ENCODE results near the gene NCOR1. TPM values are rescaled to one million over a fixed set of nuclear protein-coding genes. Genes with fewer than 3 reads are reported as not detected.
A peak's percentile ranks its signal among the peaks of the same experiment; 100 is the strongest.

Gene NCOR1
- total RNA-seq, 1 experiment from 2014 or later: 127 TPM

DNA sequence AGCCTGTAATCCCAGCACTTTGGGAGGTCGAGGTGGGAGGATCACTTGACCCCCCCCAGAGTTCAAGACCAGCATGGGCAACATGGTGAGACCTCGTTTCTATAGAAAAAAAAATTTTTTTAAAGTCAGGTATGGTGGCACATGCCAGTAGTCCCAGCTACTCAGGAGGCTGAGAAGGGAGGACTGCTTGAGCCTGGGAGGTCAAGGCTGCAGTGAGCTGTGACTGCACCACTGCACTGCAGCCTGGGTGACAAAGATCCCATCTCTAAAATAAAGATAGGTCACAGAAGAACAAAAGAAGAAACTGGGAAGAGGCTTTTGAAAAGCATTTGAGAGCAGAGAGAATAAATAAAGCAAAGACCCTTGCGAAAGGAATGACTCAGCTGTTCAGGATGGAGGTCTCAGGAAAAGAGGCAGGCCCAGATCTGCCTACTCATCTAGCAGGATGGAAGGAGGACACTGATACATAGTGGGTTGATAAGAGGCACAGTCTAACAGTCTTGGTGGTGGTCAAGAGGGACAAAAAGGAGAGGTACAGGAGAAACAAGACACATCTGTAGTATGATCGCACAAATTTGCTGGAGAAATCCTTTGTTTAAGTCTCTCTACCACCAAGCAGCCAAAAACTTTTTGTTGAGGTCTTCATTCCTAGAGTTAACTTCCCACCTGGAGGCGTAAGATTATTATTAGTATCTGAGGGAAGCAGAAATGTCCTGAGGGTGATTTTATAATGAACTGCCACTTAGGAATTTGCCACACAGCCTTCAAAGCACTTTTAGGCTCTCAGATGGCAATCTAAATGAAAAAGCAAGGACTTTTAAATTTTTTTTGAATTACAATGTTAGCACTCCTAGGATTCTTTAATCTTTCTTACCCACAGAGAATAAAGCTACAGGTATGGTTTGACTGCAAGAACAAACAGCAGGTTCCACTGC, 233.4 kb downstream of the NCOR1 start:
- H3F3A ChIP-seq (ENCODE audit: low read length, unreplicated experiment): no peaks in the 10 kb centered on the region
- H4K20me1 ChIP-seq (ENCODE audit: low read length): no peaks in the 10 kb centered on the region
- no peak overlapping the region for H3K4me2 ChIP-seq (ENCODE audit: low read length)
- no peaks in the 10 kb centered on the region for H3K27me3 ChIP-seq (ENCODE audit: low read length)
- ChIA-PET POLR2A (ENCODE audit: unreplicated experiment) (interaction anchor here (0.5 kb wide), 1 partner anchor 11 kb away, joined by 14 read pairs; no protein-coding TSS in a partner anchor), CTCF (interaction anchor here (0.6 kb wide), 1 partner anchor 89 kb away, joined by 5 read pairs; no protein-coding TSS in a partner anchor)
- H3K9me2 ChIP-seq (replicated peaks; ENCODE audit: low read length): no peaks in the 10 kb centered on the region
- H3K9me3 ChIP-seq (ENCODE audit: low read length): no peaks in the 10 kb centered on the region
- TF ChIP-seq EZH2phosphoT487 (IDR thresholded peaks at IDR 0.05; ENCODE audit: borderline replicate concordance, low read length): no peak
- TF ChIP-seq EZH2 (IDR thresholded peaks at IDR 0.05; ENCODE audit: low read length, unreplicated experiment): no peak
- no peak for TF ChIP-seq CTCF (conservative IDR thresholded peaks at IDR 0.05; ENCODE audit: low read depth, low read length)
- BruUV-seq (replicated peaks): no TSS peak
- H3K4me1 ChIP-seq (ENCODE audit: insufficient read depth, low read length): peaks cover 16% of the 10 kb centered on the region
- peak overlapping the region; percentile 12 for H3K27ac ChIP-seq (ENCODE audit: low read length)
- H3K4me3 ChIP-seq (ENCODE audit: low read length): no peak overlapping the region
- H2AFZ ChIP-seq (ENCODE audit: low read length): no peak overlapping the region
- peaks cover 19% of the 10 kb centered on the region for H3K79me2 ChIP-seq (ENCODE audit: low read length)
- intact Hi-C loops (cut with micrococcal nuclease): no loop called here
- DNase-seq: peak; percentile 33
- no peak overlapping the region for H3K9ac ChIP-seq (ENCODE audit: low read length)
- ATAC-seq: no peak
- H3K36me3 ChIP-seq (ENCODE audit: low read depth, low read length): peaks cover 53% of the 10 kb centered on the region

DNA sequence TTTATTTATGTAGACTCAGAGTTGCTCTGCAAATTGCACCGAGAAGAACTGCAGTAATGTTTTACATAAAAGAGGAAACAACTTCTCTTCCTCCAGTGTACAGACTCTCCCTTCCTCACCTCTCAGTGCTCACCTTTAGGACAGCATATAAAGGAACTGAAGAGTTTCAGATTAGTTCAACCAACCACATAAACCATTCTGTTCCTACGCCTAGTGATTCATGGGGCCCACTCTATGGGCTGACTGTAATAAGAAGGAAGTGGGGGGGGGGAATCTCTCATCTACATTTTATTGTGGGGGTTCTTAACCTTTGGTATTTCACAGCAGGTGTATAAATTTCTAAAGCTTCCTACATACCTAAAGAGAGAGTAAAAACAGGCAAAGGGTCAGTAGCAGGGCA, 234.1 kb downstream of the NCOR1 start:
- no peak for ATAC-seq

More for the DNA sequence above, 234.1 kb downstream of the NCOR1 start:
- no peaks in the 10 kb centered on the region for H4K20me1 ChIP-seq (ENCODE audit: low read length)
- H3F3A ChIP-seq (ENCODE audit: low read length, unreplicated experiment): no peaks in the 10 kb centered on the region
- no peaks in the 10 kb centered on the region for H3K9me2 ChIP-seq (replicated peaks; ENCODE audit: low read length)
- intact Hi-C loops (cut with micrococcal nuclease): no loop called here
- no peak overlapping the region for H3K27ac ChIP-seq (ENCODE audit: low read length)
- H3K4me1 ChIP-seq (ENCODE audit: insufficient read depth, low read length): peaks cover 16% of the 10 kb centered on the region
- no peak overlapping the region for H3K4me3 ChIP-seq (ENCODE audit: low read length)
- H3K4me2 ChIP-seq (ENCODE audit: low read length): no peak overlapping the region
- TF ChIP-seq CTCF (conservative IDR thresholded peaks at IDR 0.05; ENCODE audit: low read depth, low read length): no peak
- TF ChIP-seq EZH2 (IDR thresholded peaks at IDR 0.05; ENCODE audit: low read length, unreplicated experiment): no peak
- TF ChIP-seq EZH2phosphoT487 (IDR thresholded peaks at IDR 0.05; ENCODE audit: borderline replicate concordance, low read length): no peak
- CTCF ChIA-PET: no interaction called here
- POLR2A ChIA-PET (ENCODE audit: unreplicated experiment): no interaction called here
- peaks cover 25% of the 10 kb centered on the region for H3K79me2 ChIP-seq (ENCODE audit: low read length)
- H3K36me3 ChIP-seq (ENCODE audit: low read depth, low read length): peaks cover 52% of the 10 kb centered on the region
- no peak overlapping the region for H3K9ac ChIP-seq (ENCODE audit: low read length)
- no peaks in the 10 kb centered on the region for H3K27me3 ChIP-seq (ENCODE audit: low read length)
- no peak overlapping the region for H2AFZ ChIP-seq (ENCODE audit: low read length)
- H3K9me3 ChIP-seq (ENCODE audit: low read length): no peaks in the 10 kb centered on the region
- DNase-seq: peak; percentile 40
- no TSS peak for BruUV-seq (replicated peaks)

Other genes with a start within 250 kb of the NCOR1 start
- 96.1 and 97.6 TPM in 2 replicates for gene ZSWIM7, start 215.8 kb downstream of the NCOR1 start, total RNA-seq (2014; rRNA removed)
- 187 and 436 TPM in 2 replicates for gene TTC19, start 215.7 kb downstream of the NCOR1 start, total RNA-seq (2014; rRNA removed)
- gene PIGL, start 1.7 kb upstream of the NCOR1 start, total RNA-seq (2014; rRNA removed): 37.4 and 58.3 TPM in 2 replicates
- gene CENPV, start 137.9 kb upstream of the NCOR1 start, total RNA-seq (2014; rRNA removed): not detected in 2 replicates
- gene UBB, start 165.6 kb upstream of the NCOR1 start, total RNA-seq (2014; rRNA removed): 2,112 and 2,970 TPM in 2 replicates
- 0.69 and 1.9 TPM in 2 replicates for gene TRPV2, start 200.0 kb upstream of the NCOR1 start, total RNA-seq (2014; rRNA removed)

Measured in PC-3 (cell line).